Adrenal gland (tissue), 5 donors: ENCODE measurements around the gene SEMA3E.

Experiments used
- POLR2A ChIP-seq, 2 donors: fragments of 450-650 bp; IDR thresholded peaks; one replicate each; pipeline ENCODE4 v1.6.1; 2017; ENCODE audit warnings: antibody characterized with exemption in 2 of 2, mild to moderate bottlenecking in 2 of 2, moderate library complexity in 1 of 2
- TF ChIP-seq, protein P1 (sequence below), 6 experiments: fragments of 450-650 bp in 4 of 6; fragments of 200-600 bp in 2 of 6; sonication (generic) in 1 of 6; IDR thresholded peaks; 1 replicate in 5 of 6; 2 replicates in 1 of 6; pipeline versions ENCODE4 v1.5.1 to v1.8.0; 2016 to 2021; ENCODE audit warnings: antibody characterized with exemption in 6 of 6, mild to moderate bottlenecking in 2 of 6, moderate library complexity in 1 of 6
- donor health status: DM: no; HTN: no; CAD: no.

DNA sequence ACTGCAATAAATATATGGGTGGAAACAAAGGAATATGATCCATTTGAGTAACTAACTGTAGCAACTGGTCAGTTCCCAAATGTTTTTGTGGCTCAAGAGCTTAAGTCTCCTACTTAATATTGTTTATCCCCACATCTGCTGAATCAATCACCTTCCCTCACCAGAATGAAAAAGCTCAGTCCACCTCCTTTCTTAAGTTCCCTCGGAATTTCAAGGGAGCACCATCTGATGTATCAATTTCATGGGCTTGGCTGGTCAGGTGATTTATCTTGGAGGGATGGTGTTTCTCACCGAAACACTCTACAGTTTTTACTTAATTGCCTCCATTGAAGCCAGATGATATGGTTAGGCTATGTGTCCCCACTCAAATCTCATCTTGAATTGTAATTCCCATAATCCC, 176.6 kb downstream of the SEMA3E start:
- no peak for TF ChIP-seq POLR2A (IDR thresholded peaks at IDR 0.05)
- TF ChIP-seq, protein P1, sequence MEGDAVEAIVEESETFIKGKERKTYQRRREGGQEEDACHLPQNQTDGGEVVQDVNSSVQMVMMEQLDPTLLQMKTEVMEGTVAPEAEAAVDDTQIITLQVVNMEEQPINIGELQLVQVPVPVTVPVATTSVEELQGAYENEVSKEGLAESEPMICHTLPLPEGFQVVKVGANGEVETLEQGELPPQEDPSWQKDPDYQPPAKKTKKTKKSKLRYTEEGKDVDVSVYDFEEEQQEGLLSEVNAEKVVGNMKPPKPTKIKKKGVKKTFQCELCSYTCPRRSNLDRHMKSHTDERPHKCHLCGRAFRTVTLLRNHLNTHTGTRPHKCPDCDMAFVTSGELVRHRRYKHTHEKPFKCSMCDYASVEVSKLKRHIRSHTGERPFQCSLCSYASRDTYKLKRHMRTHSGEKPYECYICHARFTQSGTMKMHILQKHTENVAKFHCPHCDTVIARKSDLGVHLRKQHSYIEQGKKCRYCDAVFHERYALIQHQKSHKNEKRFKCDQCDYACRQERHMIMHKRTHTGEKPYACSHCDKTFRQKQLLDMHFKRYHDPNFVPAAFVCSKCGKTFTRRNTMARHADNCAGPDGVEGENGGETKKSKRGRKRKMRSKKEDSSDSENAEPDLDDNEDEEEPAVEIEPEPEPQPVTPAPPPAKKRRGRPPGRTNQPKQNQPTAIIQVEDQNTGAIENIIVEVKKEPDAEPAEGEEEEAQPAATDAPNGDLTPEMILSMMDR (IDR thresholded peaks at IDR 0.05), result no peak
